Mesenchymal stem cell (in vitro differentiated cells and primary cell): ENCODE data around the gene DAB1.

Source experiments
- DNase-seq: peaks from one replicate; pipeline ENCODE4 v3.0.0-alpha.2; 2013
- H2AFZ ChIP-seq: one replicate; pipeline ENCODE4 v1.6.1; 2013; ENCODE audit warnings: low read depth, mild to moderate bottlenecking, control low read depth, inconsistent platforms, low read length, moderate library complexity
- H2AK5ac ChIP-seq: 2 replicates; pipeline ENCODE4 v1.6.1; 2013; ENCODE audit warnings: low read length, moderate library complexity, mild to moderate bottlenecking, inconsistent platforms; ENCODE audit not compliant: severe bottlenecking
- H2BK120ac ChIP-seq: one replicate; pipeline ENCODE4 v1.6.1; 2013; ENCODE audit warnings: low read depth, mild to moderate bottlenecking, inconsistent platforms, low read length, moderate library complexity
- H2BK12ac ChIP-seq, 2 experiments: one replicate each; pipeline ENCODE4 v1.6.1; 2013; ENCODE audit warnings: inconsistent platforms in 2 of 2, low read length in 2 of 2, mild to moderate bottlenecking in 2 of 2, moderate library complexity in 2 of 2, control low read depth in 1 of 2
- H2BK15ac ChIP-seq: one replicate; pipeline ENCODE4 v1.6.1; 2013; ENCODE audit warnings: mild to moderate bottlenecking, low read depth, inconsistent platforms; ENCODE audit not compliant: poor library complexity, severe bottlenecking
- H2BK5ac ChIP-seq: 2 replicates; pipeline ENCODE4 v1.6.1; 2013; ENCODE audit warnings: low read depth, mild to moderate bottlenecking, low read length, control low read depth, inconsistent platforms; ENCODE audit not compliant: poor library complexity, severe bottlenecking
- H3K14ac ChIP-seq, 2 experiments: one replicate each; pipeline ENCODE4 v1.6.1; 2013; ENCODE audit warnings: inconsistent platforms in 2 of 2, low read length in 2 of 2, control low read depth in 1 of 2, mild to moderate bottlenecking in 1 of 2, moderate library complexity in 1 of 2
- H3K18ac ChIP-seq, 2 experiments: one replicate each; pipeline ENCODE4 v1.6.1; 2013; ENCODE audit warnings: inconsistent platforms in 2 of 2, low read length in 2 of 2, control low read depth in 1 of 2, low read depth in 1 of 2, mild to moderate bottlenecking in 1 of 2
- H3K23ac ChIP-seq, 2 experiments: one replicate each; pipeline ENCODE4 v1.6.1; 2013; ENCODE audit warnings: inconsistent platforms in 2 of 2, low read length in 2 of 2, mild to moderate bottlenecking in 2 of 2, moderate library complexity in 2 of 2, control low read depth in 1 of 2
- H3K27ac ChIP-seq: 2 replicates; pipeline ENCODE4 v1.5.1; 2013; ENCODE audit warnings: mild to moderate bottlenecking, moderate library complexity, low read length, control low read depth, inconsistent platforms; ENCODE audit not compliant: poor library complexity, severe bottlenecking
- H3K27me3 ChIP-seq, 2 experiments: 2 replicates each; pipeline versions ENCODE4 v1.6.1 to v1.7.0; 2013; ENCODE audit warnings: low read length in 2 of 2, mild to moderate bottlenecking in 2 of 2, moderate library complexity in 2 of 2, control low read depth in 1 of 2, inconsistent platforms in 1 of 2; ENCODE audit not compliant: control insufficient read depth in 1 of 2, insufficient read depth in 1 of 2
- H3K36me3 ChIP-seq, 2 experiments: 2 replicates each; pipeline versions ENCODE4 v1.6.1 to v1.7.0; 2013; ENCODE audit warnings: low read length in 2 of 2, control low read depth in 1 of 2, inconsistent platforms in 1 of 2, low read depth in 1 of 2, mild to moderate bottlenecking in 1 of 2; ENCODE audit not compliant: insufficient read depth in 2 of 2, control insufficient read depth in 1 of 2
- H3K4ac ChIP-seq, 2 experiments: one replicate each; pipeline ENCODE4 v1.6.1; 2013; ENCODE audit warnings: inconsistent platforms in 2 of 2, low read length in 2 of 2, mild to moderate bottlenecking in 2 of 2, moderate library complexity in 2 of 2, control low read depth in 1 of 2, low read depth in 1 of 2
- H3K4me1 ChIP-seq: 2 replicates; pipeline ENCODE4 v1.6.1; 2013; ENCODE audit warnings: low read depth, low read length, control low read depth; ENCODE audit not compliant: control insufficient read depth, insufficient read depth
- H3K4me2 ChIP-seq: 2 replicates; pipeline ENCODE4 v1.6.1; 2013; ENCODE audit warnings: low read length, mild to moderate bottlenecking, inconsistent platforms; ENCODE audit not compliant: poor library complexity, severe bottlenecking
- H3K4me3 ChIP-seq, 2 experiments: 2 replicates each; pipeline versions ENCODE4 v1.5.1 to v1.7.0; 2013; ENCODE audit warnings: low read length in 2 of 2, mild to moderate bottlenecking in 2 of 2, control low read depth in 1 of 2, low read depth in 1 of 2; ENCODE audit not compliant: insufficient read depth in 1 of 2
- H3K79me1 ChIP-seq: replicated peaks from 2 replicates; pipeline ENCODE4 v1.6.1; 2013; ENCODE audit warnings: mild to moderate bottlenecking, control low read depth, low read length, inconsistent platforms; ENCODE audit not compliant: poor library complexity, severe bottlenecking
- H3K9ac ChIP-seq: 2 replicates; pipeline ENCODE4 v1.7.0; 2013; ENCODE audit warnings: mild to moderate bottlenecking, low read length, moderate library complexity
- H3K9me3 ChIP-seq: 2 replicates; pipeline ENCODE4 v1.7.0; 2013; ENCODE audit warnings: mild to moderate bottlenecking, low read length; ENCODE audit not compliant: control insufficient read depth
- H4K8ac ChIP-seq: one replicate; pipeline ENCODE4 v1.6.1; 2013; ENCODE audit warnings: inconsistent platforms, mild to moderate bottlenecking, low read length, moderate library complexity
- H4K91ac ChIP-seq: one replicate; pipeline ENCODE4 v1.6.1; 2013; ENCODE audit warnings: mild to moderate bottlenecking, low read length, inconsistent platforms
- WGBS: methylation state at CpG from one replicate; pipeline ENCODE4 v1.1.7; 2013; ENCODE audit warnings: mixed read lengths; 5-methylcytosine and 5-hydroxymethylcytosine counted together

The DAB1 gene

DNA sequence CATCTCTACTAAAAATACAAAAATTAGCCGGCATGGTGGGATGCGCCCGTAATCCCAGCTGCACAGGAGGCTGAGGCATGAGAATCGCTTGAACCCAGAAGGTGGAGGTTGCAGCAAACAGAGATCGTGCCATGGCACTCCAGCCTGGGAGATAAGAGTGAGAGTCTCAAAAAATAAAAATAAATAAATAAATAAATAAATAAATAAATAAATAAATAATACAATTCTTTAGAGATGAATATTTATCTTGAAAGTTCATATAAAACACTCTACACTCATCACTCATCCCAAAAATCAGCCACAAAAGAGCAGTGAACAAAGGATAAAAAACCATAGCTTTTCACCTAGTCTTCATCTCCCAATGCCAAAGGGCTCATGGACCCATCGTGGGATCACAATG, 295.9 kb downstream of the DAB1 start:
- 95% methylated on average over 3 of the region's 6 CpGs for WGBS
- H2BK120ac ChIP-seq = no peak overlapping the region
- no peaks in the 10 kb centered on the region for H3K4me1 ChIP-seq
- no peak overlapping the region for H3K27ac ChIP-seq
- H3K4ac ChIP-seq = no peak overlapping the region
- no peaks in the 10 kb centered on the region for H3K27me3 ChIP-seq
- H3K4me3 ChIP-seq = no peak overlapping the region
- H3K9me3 ChIP-seq = no peaks in the 10 kb centered on the region
- H2BK5ac ChIP-seq = no peak overlapping the region
- H2BK15ac ChIP-seq = no peak overlapping the region
- H3K9ac ChIP-seq = no peak overlapping the region
- H4K91ac ChIP-seq = no peak overlapping the region
- H2AFZ ChIP-seq = no peak overlapping the region
- DNase-seq = no peak
- H3K23ac ChIP-seq = no peak overlapping the region
- no peak overlapping the region for H4K8ac ChIP-seq
- no peaks in the 10 kb centered on the region for H3K36me3 ChIP-seq
- H3K14ac ChIP-seq = no peak overlapping the region
- no peak overlapping the region for H2AK5ac ChIP-seq
- H3K18ac ChIP-seq = no peak overlapping the region
- no peak overlapping the region for H3K4me2 ChIP-seq
- no peaks in the 10 kb centered on the region for H3K79me1 ChIP-seq
- H2BK12ac ChIP-seq = no peak overlapping the region

DNA sequence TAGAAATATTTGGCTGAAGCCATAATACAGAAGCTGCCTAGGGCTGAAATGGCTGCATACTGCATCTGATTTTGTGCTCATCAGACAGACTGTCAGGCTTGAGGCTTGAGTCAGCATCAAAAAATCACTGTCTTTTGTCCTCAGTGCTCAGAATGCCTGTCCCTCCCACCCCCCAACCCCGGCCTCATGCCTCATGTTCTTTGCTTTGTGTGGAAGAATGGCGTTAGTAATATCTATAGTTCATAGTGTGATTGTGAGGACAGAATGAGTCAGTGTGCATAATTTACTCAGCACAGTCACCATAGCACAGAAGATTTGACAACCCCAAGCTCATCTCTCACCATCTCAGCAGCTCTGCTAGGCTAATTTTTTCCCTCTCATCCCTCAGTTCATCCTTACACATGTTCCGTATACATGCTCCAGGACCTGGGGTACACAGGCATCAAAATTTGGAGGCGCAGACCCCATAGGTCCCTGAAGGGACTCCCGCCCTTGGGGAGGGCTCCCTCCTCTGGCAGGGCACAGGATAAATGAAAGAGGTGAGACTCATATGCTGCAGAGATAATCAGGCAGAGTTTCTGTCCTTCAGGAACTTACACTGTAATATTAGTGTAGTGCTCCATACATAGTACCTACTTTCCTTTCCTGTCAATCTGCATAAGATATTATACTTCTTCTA, 299.0 kb downstream of the DAB1 start:
- Histone ChIP-seq H3K9me3 (no peaks in the 10 kb centered on the region), H3K9ac (no peak overlapping the region), H3K4me3 (no peak overlapping the region), H2BK15ac (no peak overlapping the region), H3K27ac (no peak overlapping the region), H3K18ac (no peak overlapping the region), H3K4ac (no peak overlapping the region), H3K4me2 (no peak overlapping the region), H3K23ac (no peak overlapping the region), H3K4me1 (no peaks in the 10 kb centered on the region), H4K91ac (no peak overlapping the region), H2BK5ac (no peak overlapping the region), H2AFZ (no peak overlapping the region), H3K79me1 (no peaks in the 10 kb centered on the region), H4K8ac (no peak overlapping the region), H3K14ac (no peak overlapping the region), H3K27me3 (no peaks in the 10 kb centered on the region), H2AK5ac (no peak overlapping the region), H2BK12ac (no peak overlapping the region), H3K36me3 (no peaks in the 10 kb centered on the region), H2BK120ac (no peak overlapping the region)
- no peak for DNase-seq
- 73% methylated on average over 3 of the region's 5 CpGs for WGBS

GRCh38 chr1:57124170-57124569, 299.7 kb downstream of the DAB1 start:
- no CpG with 5 or more reads among the region's 2 CpGs for WGBS
- Histone ChIP-seq H3K9ac (peak overlapping the region; percentile 58), H2BK120ac (no peak overlapping the region), H3K79me1 (no peaks in the 10 kb centered on the region), H3K23ac (no peak overlapping the region), H3K9me3 (no peaks in the 10 kb centered on the region), H2AK5ac (no peak overlapping the region), H3K4me3 (no peak overlapping the region), H3K36me3 (no peaks in the 10 kb centered on the region), H3K18ac (no peak overlapping the region), H3K4me1 (no peaks in the 10 kb centered on the region), H2BK5ac (no peak overlapping the region), H3K4ac (no peak overlapping the region), H3K27me3 (no peaks in the 10 kb centered on the region), H2AFZ (no peak overlapping the region), H4K8ac (no peak overlapping the region), H2BK12ac (no peak overlapping the region), H4K91ac (no peak overlapping the region), H2BK15ac (no peak overlapping the region), H3K4me2 (no peak overlapping the region), H3K27ac (no peak overlapping the region), H3K14ac (no peak overlapping the region)
- no peak for DNase-seq

- Histone ChIP-seq H4K8ac (no peak overlapping the region), H3K14ac (no peak overlapping the region), H2BK15ac (no peak overlapping the region), H3K4ac (no peak overlapping the region), H2BK5ac (no peak overlapping the region), H3K27me3 (no peaks in the 10 kb centered on the region), H3K79me1 (no peaks in the 10 kb centered on the region), H3K9ac (no peak overlapping the region), H3K23ac (no peak overlapping the region), H3K4me3 (no peak overlapping the region), H3K27ac (no peak overlapping the region), H2AK5ac (no peak overlapping the region), H3K9me3 (no peaks in the 10 kb centered on the region), H2AFZ (no peak overlapping the region), H2BK120ac (no peak overlapping the region), H3K4me1 (no peaks in the 10 kb centered on the region), H3K18ac (no peak overlapping the region), H4K91ac (no peak overlapping the region), H3K4me2 (no peak overlapping the region), H2BK12ac (no peak overlapping the region), H3K36me3 (no peaks in the 10 kb centered on the region)
- 85% methylated on average over 1 of the region's 2 CpGs for WGBS
- no peak for DNase-seq
Measured at GRCh38 chr1:57122031-57122430, 301.8 kb downstream of the DAB1 start.
